IPS-11a (cell line): Measurements from ENCODE around the gene NEUROG3.
A peak's percentile ranks its signal among the peaks of the same experiment; 100 is the strongest.

Source experiments
- H3K4me3 ChIP-seq: one replicate; pipeline ENCODE4 v1.5.1; 2013; ENCODE audit warnings: low read depth, low read length, control low read depth

NEUROG3 gene

GRCh38 chr10:69573056-69573806, at the start of gene NEUROG3:
Gene NEUROG3 (minus strand): TSS chr10:69573422. CDS start chr10:69573043, 379 bp downstream.
- no peak within 1 kb of the TSS for H3K4me3 ChIP-seq

GRCh38 chr10:69620625-69621024, 47.4 kb upstream of the NEUROG3 start:
- H3K4me3 ChIP-seq: no peak overlapping the region

DNA sequence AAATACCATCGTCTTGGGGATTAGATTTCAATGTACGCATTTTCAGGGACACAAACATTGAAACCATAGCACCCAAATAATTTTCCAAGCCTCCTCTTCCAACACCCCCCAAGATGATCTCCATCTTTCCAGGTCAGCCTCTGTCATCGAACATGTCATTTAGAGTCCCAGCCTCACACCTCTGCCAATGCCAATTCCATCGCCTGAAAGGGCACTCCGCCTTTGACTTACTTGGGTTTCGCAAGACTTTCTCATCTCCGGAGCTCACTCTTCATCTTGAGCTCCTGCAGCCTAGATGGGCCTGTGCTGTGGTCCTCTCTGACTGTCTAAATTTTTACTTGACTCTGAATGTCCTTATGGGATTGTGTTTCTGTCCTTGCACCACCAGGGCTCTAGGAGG, 46.4 kb upstream of the NEUROG3 start:
- H3K4me3 ChIP-seq: no peak overlapping the region

DNA sequence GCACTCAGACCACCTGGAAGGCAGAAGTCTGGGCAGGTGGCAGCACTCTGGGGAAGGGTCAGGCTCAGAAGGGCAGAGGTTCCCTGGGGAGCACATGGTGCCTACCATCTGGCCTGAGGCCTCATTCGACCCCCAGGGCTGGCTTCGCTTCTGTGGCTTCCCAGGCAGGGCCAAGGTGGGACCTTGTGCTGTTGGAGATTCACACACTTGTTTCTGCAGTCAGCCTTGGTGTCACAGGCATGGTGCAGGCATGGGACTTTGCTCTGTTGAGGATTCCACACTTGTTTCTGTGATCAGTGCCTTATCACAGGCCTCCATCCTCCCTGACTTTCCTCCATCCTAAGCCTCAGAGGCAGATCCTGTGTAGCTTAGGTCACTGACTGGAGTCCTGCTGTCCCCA, 45.5 kb upstream of the NEUROG3 start:
- H3K4me3 ChIP-seq: no peak overlapping the region

DNA sequence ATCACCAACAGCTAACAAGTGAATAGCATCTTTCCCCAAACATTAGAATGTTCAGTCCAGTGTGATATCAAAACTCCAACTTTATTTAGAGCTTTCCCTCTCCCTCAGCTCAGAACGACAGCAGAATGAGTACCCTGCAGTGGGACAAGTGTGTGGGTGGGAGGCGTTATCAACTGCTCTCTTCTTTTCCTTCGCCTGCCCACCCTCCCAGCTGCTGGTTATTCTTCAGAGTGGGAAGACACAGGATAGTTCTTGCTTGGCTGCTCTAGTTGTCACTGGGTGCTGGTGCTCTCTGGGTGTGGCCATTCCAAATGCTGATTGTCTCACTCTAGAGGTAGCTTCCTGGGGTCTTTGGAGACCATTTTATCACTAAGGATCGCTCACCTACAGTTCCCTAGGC, 43.1 kb upstream of the NEUROG3 start:
- no peak overlapping the region for H3K4me3 ChIP-seq

DNA sequence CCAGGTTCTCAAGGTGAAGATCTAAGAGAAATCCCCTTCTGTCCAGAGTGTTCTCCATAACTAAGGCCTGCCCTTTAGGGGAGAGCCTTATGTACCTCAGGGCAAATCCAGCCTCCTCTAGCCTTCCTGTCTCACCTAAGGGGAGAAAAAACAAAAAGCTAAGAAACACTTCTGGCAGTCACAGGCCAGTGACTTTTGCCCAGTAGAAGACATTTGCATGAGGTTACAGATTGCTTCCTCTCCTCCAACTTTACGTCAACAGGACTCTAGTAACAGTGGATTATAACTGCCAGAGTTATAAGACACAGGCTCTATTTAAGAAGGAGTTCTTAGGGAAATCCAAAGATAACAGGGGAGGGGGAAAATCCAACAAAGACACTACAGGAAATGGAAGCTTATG, 40.9 kb upstream of the NEUROG3 start:
- H3K4me3 ChIP-seq: no peak overlapping the region

- no peak overlapping the region for H3K4me3 ChIP-seq
Observed at GRCh38 chr10:69612760-69613159, 39.5 kb upstream of the NEUROG3 start.

GRCh38 chr10:69609077-69609476, 35.9 kb upstream of the NEUROG3 start:
- no peak overlapping the region for H3K4me3 ChIP-seq

GRCh38 chr10:69600761-69601330, 27.6 kb upstream of the NEUROG3 start:
- no peak overlapping the region for H3K4me3 ChIP-seq

DNA sequence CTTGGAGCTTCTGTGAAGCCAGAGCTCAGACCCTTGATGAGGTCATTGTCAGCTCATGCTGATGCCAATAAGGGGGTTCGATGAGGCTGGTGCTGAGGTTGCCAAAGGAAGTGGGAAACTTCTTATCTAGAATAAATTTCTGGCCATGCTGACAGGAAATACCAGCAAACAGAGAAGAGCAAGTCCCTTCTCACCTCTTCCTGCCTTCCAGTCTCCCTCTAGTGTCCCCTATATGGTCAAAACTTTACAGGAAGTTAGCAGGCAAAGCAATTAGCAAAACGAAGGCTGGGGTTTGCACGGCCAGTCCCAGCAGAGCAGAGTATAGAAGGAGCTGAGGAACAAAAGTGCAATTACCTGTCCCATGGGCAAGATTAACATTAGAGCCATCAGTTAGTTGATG, 15.1 kb upstream of the NEUROG3 start:
- H3K4me3 ChIP-seq: no peak overlapping the region

GRCh38 chr10:69584624-69585023, 11.4 kb upstream of the NEUROG3 start:
- no peak overlapping the region for H3K4me3 ChIP-seq

DNA sequence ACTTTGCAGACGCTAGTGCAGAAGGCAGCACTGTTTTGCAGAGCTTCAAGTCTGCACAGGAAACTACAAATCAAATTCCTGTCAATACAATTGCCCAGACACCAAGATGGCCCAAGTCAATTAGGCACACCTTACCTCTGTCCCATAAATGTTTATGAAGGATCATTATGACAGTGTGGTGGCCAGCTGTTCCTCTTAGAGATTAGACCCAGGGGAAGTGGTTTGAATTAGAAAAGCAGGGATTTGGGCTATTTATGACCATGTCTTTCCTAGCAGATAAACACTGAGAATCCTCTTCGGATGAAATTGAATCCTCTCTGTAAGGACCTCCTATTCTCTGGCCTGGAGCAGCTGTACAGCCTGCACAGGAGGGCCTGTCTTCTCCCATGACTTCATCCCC, 9.9 kb upstream of the NEUROG3 start:
- no peak overlapping the region for H3K4me3 ChIP-seq

GRCh38 chr10:69580435-69580834, 7.2 kb upstream of the NEUROG3 start:
- H3K4me3 ChIP-seq: no peak overlapping the region

DNA sequence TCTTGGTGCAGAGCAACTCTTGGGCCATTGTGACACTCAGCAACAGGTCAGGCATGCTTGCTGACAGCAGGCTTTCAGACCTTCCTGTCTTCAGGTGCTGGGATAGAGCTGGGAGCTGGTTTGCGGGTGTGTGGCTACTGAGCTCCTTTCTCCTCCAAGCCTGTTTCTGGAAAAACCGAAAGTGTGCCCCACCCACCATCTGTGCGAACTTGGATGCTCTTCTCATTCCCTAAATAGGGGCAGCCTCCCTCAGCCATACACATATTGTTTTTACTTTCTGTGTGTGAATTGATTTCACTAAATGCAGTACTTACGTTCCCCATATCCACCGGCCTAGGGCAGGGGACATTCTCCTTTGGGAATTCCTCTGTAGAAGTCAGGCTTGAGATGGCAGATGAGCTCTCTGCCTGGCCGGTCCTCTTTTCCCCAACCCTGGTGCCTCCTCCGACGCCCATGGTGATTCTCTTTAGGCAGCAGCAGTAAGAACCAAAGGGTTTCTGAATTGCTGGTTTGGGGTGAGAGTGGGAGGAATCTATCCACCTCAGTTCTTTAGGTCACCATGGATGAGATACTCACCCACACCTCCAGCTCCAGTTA, 6.3 kb upstream of the NEUROG3 start:
- no peak overlapping the region for H3K4me3 ChIP-seq

DNA sequence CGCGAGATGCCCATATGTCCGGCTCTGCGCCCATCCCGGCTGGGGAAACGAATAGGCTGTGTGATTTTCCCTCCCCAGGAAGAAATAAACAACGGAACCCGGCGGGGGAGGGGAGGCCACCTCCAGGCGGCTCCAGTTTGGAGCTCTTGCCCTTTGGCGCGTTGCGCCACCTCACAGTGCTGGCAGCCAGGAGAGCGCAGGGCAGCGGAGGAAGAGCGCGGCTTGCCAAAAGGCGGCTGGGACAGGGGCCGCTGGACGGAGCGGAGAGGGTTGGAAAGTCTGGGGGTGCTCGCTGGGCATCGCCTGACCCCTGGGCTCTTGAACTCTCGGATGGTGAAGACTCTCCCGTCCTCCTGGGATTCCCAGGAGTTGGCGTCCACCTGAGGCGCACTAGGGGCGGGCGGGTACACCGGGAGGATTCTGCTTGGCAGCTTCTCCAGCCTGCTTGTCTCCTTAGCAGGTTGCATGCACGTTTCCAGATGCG, 5.3 kb upstream of the NEUROG3 start:
- no peak overlapping the region for H3K4me3 ChIP-seq

DNA sequence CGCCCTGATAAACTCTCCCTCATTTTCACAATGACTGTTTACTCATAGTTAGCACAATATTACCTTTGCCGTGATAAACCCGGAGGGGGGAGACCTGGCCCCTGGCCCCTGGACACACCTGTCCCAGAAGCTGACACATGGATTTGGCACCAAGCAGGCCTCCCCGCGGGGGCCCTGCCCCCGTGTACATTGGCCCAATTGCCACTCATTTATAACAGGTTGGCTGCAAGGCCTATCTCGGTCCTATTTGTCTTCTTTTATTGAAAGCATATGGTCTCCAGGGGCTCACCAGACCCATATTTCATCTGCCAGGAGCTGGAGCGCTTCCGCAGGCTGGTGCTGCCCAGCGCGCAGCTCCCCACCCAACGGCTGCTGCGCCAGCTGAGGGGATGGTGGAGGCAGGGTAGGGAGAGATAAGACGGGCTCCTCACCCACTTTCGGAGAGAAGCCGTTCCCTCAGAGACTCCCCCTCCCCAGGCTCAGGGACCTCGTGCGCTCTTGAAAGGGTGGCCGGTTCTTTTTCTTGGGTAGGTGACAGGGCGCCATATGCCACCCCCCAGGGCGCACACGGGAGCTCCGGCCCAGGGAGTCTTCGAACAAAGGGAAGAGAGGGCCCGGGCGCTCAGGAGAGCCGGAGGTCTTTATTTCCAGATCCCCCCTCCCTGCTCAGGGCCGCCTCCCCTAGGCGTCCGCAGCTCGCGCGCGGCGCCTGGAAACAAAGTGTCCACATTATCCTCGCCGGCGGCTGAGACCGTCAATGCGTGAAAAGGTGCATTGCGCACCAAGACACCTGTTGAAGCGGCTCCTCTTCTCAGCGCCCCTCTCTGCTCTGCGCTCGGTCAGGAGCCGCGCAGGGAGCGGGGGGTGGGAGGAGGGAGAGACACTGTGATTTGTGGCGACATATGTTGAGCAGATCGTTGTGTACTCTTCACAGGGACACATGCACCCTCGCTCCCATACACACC, 4.3 kb upstream of the NEUROG3 start:
- H3K4me3 ChIP-seq: no peak overlapping the region

DNA sequence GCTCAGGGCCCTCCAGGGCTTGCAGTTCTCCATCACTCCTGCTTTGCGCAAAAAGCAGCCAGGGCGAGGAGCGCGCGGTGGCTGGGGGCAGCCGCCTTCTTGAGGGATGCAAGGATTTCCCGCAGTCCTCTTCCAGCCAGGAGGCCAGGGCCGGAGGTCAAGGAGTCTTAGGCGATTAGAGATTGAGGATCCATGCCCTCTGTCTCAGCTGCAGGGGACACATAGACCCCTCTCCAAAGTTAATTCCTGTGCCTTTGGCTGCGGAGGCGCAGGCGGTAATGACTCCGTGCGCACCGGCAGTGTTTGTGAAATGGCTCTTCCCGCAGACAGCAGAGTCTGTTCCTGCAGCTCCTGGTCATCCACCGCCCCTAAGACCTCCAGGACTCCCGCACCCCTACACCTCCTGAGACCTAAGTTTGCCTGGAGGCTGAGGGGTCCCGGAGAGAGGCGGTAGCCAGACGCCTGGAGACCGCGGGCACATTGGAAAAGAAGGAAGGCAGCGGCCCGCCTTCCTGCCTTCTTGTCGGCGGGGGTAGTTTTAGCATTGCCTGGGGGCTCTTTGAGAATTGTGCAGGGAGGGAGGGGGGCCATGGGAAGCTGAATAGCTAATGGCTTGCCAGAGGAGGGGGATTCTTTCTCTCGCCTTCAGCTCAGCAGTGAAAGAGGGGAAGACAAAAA, 3.3 kb upstream of the NEUROG3 start:
- H3K4me3 ChIP-seq: no peak overlapping the region

DNA sequence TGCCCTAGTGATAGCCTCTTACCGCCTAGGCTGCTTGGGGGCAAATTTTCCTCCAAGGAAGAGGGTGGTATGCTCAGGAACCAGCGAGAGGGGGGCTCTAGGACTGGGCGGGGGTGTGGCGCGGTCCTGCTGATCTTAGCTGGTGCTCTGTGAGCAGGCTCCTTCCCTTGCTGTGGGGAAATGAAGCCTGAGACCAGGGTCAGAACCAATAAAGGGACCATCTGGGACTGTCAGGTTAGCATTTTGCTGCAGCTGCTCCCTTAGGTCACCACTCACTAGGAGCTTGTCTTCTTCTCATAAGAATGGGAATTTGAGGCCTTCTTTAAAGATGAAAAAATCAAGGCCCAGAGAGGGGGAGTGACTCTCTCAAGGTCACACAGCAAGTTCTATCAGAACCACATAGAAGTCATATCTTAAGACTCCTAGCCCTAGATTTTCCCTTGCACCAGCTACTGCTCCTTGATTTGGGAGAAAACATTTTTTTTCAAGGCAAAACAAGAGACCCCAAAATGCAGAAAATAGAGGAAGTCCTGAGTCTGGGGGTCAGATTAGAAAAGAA, 2.0 kb upstream of the NEUROG3 start:
- H3K4me3 ChIP-seq: no peak overlapping the region

DNA sequence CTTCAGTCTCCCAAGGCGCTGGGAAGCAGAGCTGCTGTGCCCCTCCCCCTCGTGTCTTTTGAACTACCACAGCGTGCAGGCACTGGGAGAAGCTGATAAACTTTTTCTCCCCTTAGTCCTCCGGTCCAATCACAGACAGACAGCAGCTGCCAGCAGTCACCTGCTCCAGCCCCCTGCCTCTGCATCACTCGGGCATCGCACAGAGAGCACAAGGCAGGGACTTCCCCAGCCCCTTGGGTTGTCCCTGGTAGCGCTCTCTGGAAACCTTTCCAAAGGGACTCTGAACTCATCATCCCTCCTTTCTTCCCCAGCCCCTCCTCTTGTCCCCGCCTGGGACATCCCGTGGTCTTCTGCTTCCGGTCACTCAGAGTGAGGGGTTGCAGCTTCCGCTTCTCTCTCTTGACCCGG, 1.4 kb upstream of the NEUROG3 start:
- H3K4me3 ChIP-seq: peak overlapping the region; percentile 6
